Activated CD8-positive, alpha-beta memory T cell treated with anti-CD3 and anti-CD28 coated beads for 1 hour (primary cell): Measurements from ENCODE around the gene TRIM5.
"Not testable (repeated sequence)": the region's sequence is repeated elsewhere in the genome, so short reads cannot be mapped to it uniquely, and the experiment has no call there.

ENCODE experiments used
- DNase-seq, 2 donors: peaks; one replicate each; pipeline ENCODE4 v3.0.0-alpha.2; 2020; ENCODE audit warnings: low read depth in 1 of 2; ENCODE audit errors: extremely low read depth in 1 of 2

TRIM5 gene

GRCh38 chr11:5690216-5690615 lies 5.3 kb upstream of the TRIM5 start:
- DNase-seq: no peak

GRCh38 chr11:5689551-5689983 lies 4.7 kb upstream of the TRIM5 start, which contains the start of gene TRIM22:
Gene TRIM22 (plus strand): TSS chr11:5689790. CDS start chr11:5696233, 6,443 bp downstream.
- no peak for DNase-seq

GRCh38 chr11:5688482-5688881 lies 3.6 kb upstream of the TRIM5 start:
- DNase-seq: no peak

- no peak for DNase-seq
These were observed 1.6 kb upstream of the TRIM5 start for GRCh38 chr11:5686426-5686825.

- DNase-seq: no peak
These were observed 733 bp downstream of the TRIM5 start for GRCh38 chr11:5684036-5684645.

- DNase-seq: not testable (repeated sequence)
These were observed 1.3 kb downstream of the TRIM5 start for GRCh38 chr11:5683620-5684019.

GRCh38 chr11:5682890-5683441 lies 1.9 kb downstream of the TRIM5 start:
- DNase-seq: not testable (repeated sequence)

- DNase-seq: no peak
These were observed 5.1 kb downstream of the TRIM5 start for GRCh38 chr11:5679811-5680210.

- no peak for DNase-seq
These were observed 10.5 kb downstream of the TRIM5 start for GRCh38 chr11:5674391-5674790.

GRCh38 chr11:5671831-5672230 lies 13.0 kb downstream of the TRIM5 start:
- no peak for DNase-seq

- DNase-seq: no peak
These were observed 18.5 kb downstream of the TRIM5 start for GRCh38 chr11:5666402-5666793.

GRCh38 chr11:5665746-5666401 lies 19.0 kb downstream of the TRIM5 start:
- DNase-seq: no peak

- no peak for DNase-seq
These were observed 19.8 kb downstream of the TRIM5 start for GRCh38 chr11:5665051-5665570.

- no peak for DNase-seq
These were observed 21.4 kb downstream of the TRIM5 start for GRCh38 chr11:5663511-5663910.

- DNase-seq: no peak
These were observed 26.6 kb downstream of the TRIM5 start for GRCh38 chr11:5658318-5658717.

GRCh38 chr11:5656956-5657355 lies 27.9 kb downstream of the TRIM5 start:
- DNase-seq: not testable (repeated sequence)

- no peak for DNase-seq
These were observed 29.4 kb downstream of the TRIM5 start for GRCh38 chr11:5655474-5655873.

- DNase-seq: no peak
These were observed 38.7 kb downstream of the TRIM5 start for GRCh38 chr11:5646139-5646538.

- no peak for DNase-seq
These were observed 41.3 kb downstream of the TRIM5 start for GRCh38 chr11:5643585-5643984.

GRCh38 chr11:5639953-5640352 lies 44.9 kb downstream of the TRIM5 start:
- no peak for DNase-seq

- no peak for DNase-seq
These were observed 52.8 kb downstream of the TRIM5 start for GRCh38 chr11:5631969-5632635.

GRCh38 chr11:5631417-5631816 lies 53.5 kb downstream of the TRIM5 start:
- no peak for DNase-seq
